H9 (cell line): ENCODE measurements around the gene LARGE1. TPM values are rescaled to one million over a fixed set of nuclear protein-coding genes. Genes with fewer than 3 reads are reported as not detected.
A peak's percentile ranks its signal among the peaks of the same experiment; 100 is the strongest.

Source experiments
- DNase-seq: peaks from one replicate; pipeline ENCODE4 v3.0.0-alpha.2; 2017
- H2AFZ ChIP-seq: one replicate; pipeline ENCODE4 v1.6.1; 2013; ENCODE audit warnings: mild to moderate bottlenecking, low read length, control low read depth, moderate library complexity
- H2AK5ac ChIP-seq: 2 replicates; pipeline ENCODE4 v1.6.1; 2013; ENCODE audit warnings: low read length, control low read depth, mixed read lengths; ENCODE audit not compliant: insufficient read length
- H2BK120ac ChIP-seq: one replicate; pipeline ENCODE4 v1.6.1; 2013; ENCODE audit warnings: low read depth, mild to moderate bottlenecking, low read length, control low read depth, inconsistent platforms; ENCODE audit not compliant: poor library complexity, severe bottlenecking
- H2BK12ac ChIP-seq: 2 replicates; pipeline ENCODE4 v1.6.1; 2013; ENCODE audit warnings: low read length, control low read depth, mixed read lengths, low read depth; ENCODE audit not compliant: insufficient read length
- H2BK15ac ChIP-seq: 2 replicates; pipeline ENCODE4 v1.6.1; 2013; ENCODE audit warnings: low read depth, low read length, control low read depth
- H2BK20ac ChIP-seq: one replicate; pipeline ENCODE4 v1.6.1; 2013; ENCODE audit warnings: low read depth, mild to moderate bottlenecking, low read length, control low read depth, inconsistent platforms; ENCODE audit not compliant: poor library complexity, severe bottlenecking
- H2BK5ac ChIP-seq: 2 replicates; pipeline ENCODE4 v1.6.1; 2013; ENCODE audit warnings: low read length, control low read depth, mixed read lengths; ENCODE audit not compliant: insufficient read length
- H3K14ac ChIP-seq: 2 replicates; pipeline ENCODE4 v1.6.1; 2013; ENCODE audit warnings: low read length, control low read depth; ENCODE audit not compliant: insufficient read depth
- H3K18ac ChIP-seq: 2 replicates; pipeline ENCODE4 v1.6.1; 2013; ENCODE audit warnings: low read depth, mild to moderate bottlenecking, mixed read lengths, low read length, control low read depth; ENCODE audit not compliant: insufficient read length
- H3K23ac ChIP-seq: 2 replicates; pipeline ENCODE4 v1.6.1; 2013; ENCODE audit warnings: low read length, control low read depth, mixed read lengths, low read depth; ENCODE audit not compliant: insufficient read length
- H3K23me2 ChIP-seq: 2 replicates; pipeline ENCODE4 v1.6.1; 2013; ENCODE audit warnings: low read depth, mild to moderate bottlenecking, mixed read lengths, low read length, control low read depth; ENCODE audit not compliant: insufficient read length, poor library complexity, severe bottlenecking
- H3K27ac ChIP-seq: 2 replicates; pipeline ENCODE4 v1.5.1; 2013; ENCODE audit warnings: low read length, control low read depth, mixed read lengths, low read depth; ENCODE audit not compliant: insufficient read length
- H3K27me3 ChIP-seq: 2 replicates; pipeline ENCODE4 v1.6.1; 2013; ENCODE audit warnings: low read length, control low read depth, inconsistent platforms; ENCODE audit not compliant: insufficient read depth
- H3K4ac ChIP-seq: 2 replicates; pipeline ENCODE4 v1.6.1; 2013; ENCODE audit warnings: low read depth, mild to moderate bottlenecking, control low read depth, inconsistent platforms, low read length, moderate library complexity
- H3K4me1 ChIP-seq: 2 replicates; pipeline ENCODE4 v1.6.1; 2013; ENCODE audit warnings: low read length, control low read depth, inconsistent platforms; ENCODE audit not compliant: insufficient read depth
- H3K4me2 ChIP-seq: 2 replicates; pipeline ENCODE4 v1.6.1; 2013; ENCODE audit warnings: low read length, control low read depth, mixed read lengths; ENCODE audit not compliant: insufficient read length, insufficient read depth
- H3K56ac ChIP-seq: 2 replicates; pipeline ENCODE4 v1.6.1; 2013; ENCODE audit warnings: low read depth, mild to moderate bottlenecking, mixed read lengths, low read length, control low read depth; ENCODE audit not compliant: insufficient read length
- H3K79me1 ChIP-seq: 2 replicates; pipeline ENCODE4 v1.6.1; 2013; ENCODE audit warnings: low read depth, mild to moderate bottlenecking, moderate library complexity, low read length, control low read depth, inconsistent platforms; ENCODE audit not compliant: insufficient read depth, poor library complexity, severe bottlenecking
- H3K79me2 ChIP-seq: 2 replicates; pipeline ENCODE4 v1.6.1; 2013; ENCODE audit warnings: low read length, control low read depth, inconsistent platforms; ENCODE audit not compliant: insufficient read depth
- H3K9ac ChIP-seq: 2 replicates; pipeline ENCODE4 v1.6.1; 2013; ENCODE audit warnings: low read length, control low read depth, mixed read lengths; ENCODE audit not compliant: insufficient read length; ENCODE audit errors: extremely low read depth
- H3K9me3 ChIP-seq: one replicate; pipeline ENCODE4 v1.6.1; 2013; ENCODE audit warnings: low read depth, low read length, inconsistent platforms; ENCODE audit not compliant: control insufficient read depth
- H3T11ph ChIP-seq: one replicate; pipeline ENCODE4 v1.6.1; 2013; ENCODE audit warnings: mild to moderate bottlenecking, low read length, control low read depth, inconsistent platforms
- H4K20me1 ChIP-seq: one replicate; pipeline ENCODE4 v1.6.1; 2013; ENCODE audit not compliant: control insufficient read depth, insufficient read length, insufficient read depth
- H4K5ac ChIP-seq: 2 replicates; pipeline ENCODE4 v1.6.1; 2013; ENCODE audit warnings: low read depth, mild to moderate bottlenecking, mixed read lengths, low read length, control low read depth; ENCODE audit not compliant: insufficient read length
- H4K8ac ChIP-seq: replicated peaks from 2 replicates; pipeline ENCODE4 v1.6.1; 2013; ENCODE audit warnings: low read length, control low read depth, mixed read lengths, low read depth; ENCODE audit not compliant: insufficient read length
- H4K91ac ChIP-seq: 2 replicates; pipeline ENCODE4 v1.6.1; 2013; ENCODE audit warnings: low read depth, mild to moderate bottlenecking, moderate library complexity, mixed read lengths, low read length, control low read depth; ENCODE audit not compliant: insufficient read length
- H3K27ac Mint-ChIP-seq, 3 experiments: 2 replicates in 2 of 3; 3 replicates in 1 of 3; pipeline ENCODE4 v1.8.0; 2020 to 2021; ENCODE audit warnings: mixed read lengths in 3 of 3, mild to moderate bottlenecking in 1 of 3, moderate library complexity in 1 of 3
- H3K27me3 Mint-ChIP-seq: 2 replicates; pipeline ENCODE4 v1.8.0; 2021; ENCODE audit warnings: low read depth, mild to moderate bottlenecking, moderate library complexity, mixed read lengths
- H3K36me3 Mint-ChIP-seq, 3 experiments: 2 replicates in 2 of 3; 3 replicates in 1 of 3; pipeline ENCODE4 v1.8.0; 2020 to 2021; ENCODE audit warnings: low read depth in 3 of 3, mixed read lengths in 3 of 3; ENCODE audit not compliant: insufficient read depth in 1 of 3
- H3K4me1 Mint-ChIP-seq, 2 experiments: 2 replicates each; pipeline ENCODE4 v1.8.0; 2020; ENCODE audit warnings: mixed read lengths in 2 of 2
- H3K4me3 Mint-ChIP-seq, 2 experiments: 2 replicates in 1 of 2; 3 replicates in 1 of 2; pipeline ENCODE4 v1.8.0; 2020 to 2021; ENCODE audit warnings: mild to moderate bottlenecking in 2 of 2, mixed read lengths in 2 of 2, moderate library complexity in 1 of 2
- H3K9me3 Mint-ChIP-seq, 2 experiments: 2 replicates in 1 of 2; 3 replicates in 1 of 2; pipeline ENCODE4 v1.8.0; 2020; ENCODE audit warnings: mild to moderate bottlenecking in 2 of 2, mixed read lengths in 2 of 2, moderate library complexity in 1 of 2
- CTCF ChIP-seq: fragments of 200-600 bp; sonication (generic); conservative IDR thresholded peaks from 3 replicates; pipeline ENCODE4 v1.8.0; 2021; ENCODE audit warnings: antibody characterized with exemption, mild to moderate bottlenecking
- WGBS: extraction: QIAGEN DNeasy Blood & Tissue Kit; methylation state at CpG from one replicate; pipeline ENCODE4 v1.1.7; 2013; ENCODE audit warnings: missing lambda C conversion rate, low lambda C conversion rate, mixed read lengths; ENCODE audit not compliant: insufficient read length; ENCODE audit errors: extremely low coverage; 5-methylcytosine and 5-hydroxymethylcytosine counted together
- total RNA-seq: library from RNA; stranded (reverse); gene quantifications from 2 replicates; pipeline ENCODE4 v1.2.1, GENCODE V29; 2021

Gene LARGE1
- total RNA-seq, 1 experiment from 2014 or later, result 43.5 TPM

GRCh38 chr22:33880986-33881385 is 39.3 kb downstream of the LARGE1 start:
- Mint-ChIP-seq H3K27me3 (no peaks in the 10 kb centered on the region), H3K27ac (peak overlapping the region in 1 of 3 experiments; percentile 8; a peak in 1 of 7 replicates), H3K9me3 (no peaks in the 10 kb centered on the region), H3K4me3 (no peak overlapping the region), H3K36me3 (peaks cover 0 to 3% (median 0%) of the 10 kb centered on the region in 3 experiments; a peak in 1 of 7 replicates), H3K4me1 (peaks cover 53 to 68% of the 10 kb centered on the region in 2 experiments)
- no CpG with 5 or more reads among the region's 11 CpGs for WGBS
- H3K27me3 ChIP-seq, result no peaks in the 10 kb centered on the region
- no peak overlapping the region for H3K18ac ChIP-seq
- H2AFZ ChIP-seq, result no peak overlapping the region
- no peak overlapping the region for H2BK120ac ChIP-seq
- no peak overlapping the region for H3K56ac ChIP-seq
- peaks cover 12% of the 10 kb centered on the region for H3K79me1 ChIP-seq
- no peak overlapping the region for H3K9ac ChIP-seq
- H3K4me2 ChIP-seq, result no peak overlapping the region
- H3K23me2 ChIP-seq, result no peaks in the 10 kb centered on the region
- H3K9me3 ChIP-seq, result no peaks in the 10 kb centered on the region
- H3K4me1 ChIP-seq, result peaks cover 26% of the 10 kb centered on the region; the same call in 1 of the 2 replicates
- H4K5ac ChIP-seq, result no peak overlapping the region
- no peak overlapping the region for H4K91ac ChIP-seq
- no peak overlapping the region for H4K8ac ChIP-seq
- TF ChIP-seq CTCF, result no peak
- no peak overlapping the region for H3K4ac ChIP-seq
- H2BK20ac ChIP-seq, result no peak overlapping the region
- DNase-seq, result no peak
- peaks cover 3% of the 10 kb centered on the region for H4K20me1 ChIP-seq
- no peak overlapping the region for H2BK5ac ChIP-seq
- H2BK15ac ChIP-seq, result no peak overlapping the region
- no peak overlapping the region for H3T11ph ChIP-seq
- no peak overlapping the region for H3K27ac ChIP-seq
- peaks cover 57% of the 10 kb centered on the region; the same call in 1 of the 2 replicates for H3K79me2 ChIP-seq
- no peak overlapping the region for H2BK12ac ChIP-seq
- no peak overlapping the region for H3K14ac ChIP-seq
- no peak overlapping the region for H3K23ac ChIP-seq
- no peak overlapping the region for H2AK5ac ChIP-seq
